ENCODE measurements around the gene HOXD11. TPM values are rescaled to one million over a fixed set of nuclear protein-coding genes. Genes with fewer than 3 reads are reported as not detected.

The HOXD11 gene
- total RNA-seq, 3 donors from 2014 or later = 0.66 TPM; not detected in 2

DNA sequence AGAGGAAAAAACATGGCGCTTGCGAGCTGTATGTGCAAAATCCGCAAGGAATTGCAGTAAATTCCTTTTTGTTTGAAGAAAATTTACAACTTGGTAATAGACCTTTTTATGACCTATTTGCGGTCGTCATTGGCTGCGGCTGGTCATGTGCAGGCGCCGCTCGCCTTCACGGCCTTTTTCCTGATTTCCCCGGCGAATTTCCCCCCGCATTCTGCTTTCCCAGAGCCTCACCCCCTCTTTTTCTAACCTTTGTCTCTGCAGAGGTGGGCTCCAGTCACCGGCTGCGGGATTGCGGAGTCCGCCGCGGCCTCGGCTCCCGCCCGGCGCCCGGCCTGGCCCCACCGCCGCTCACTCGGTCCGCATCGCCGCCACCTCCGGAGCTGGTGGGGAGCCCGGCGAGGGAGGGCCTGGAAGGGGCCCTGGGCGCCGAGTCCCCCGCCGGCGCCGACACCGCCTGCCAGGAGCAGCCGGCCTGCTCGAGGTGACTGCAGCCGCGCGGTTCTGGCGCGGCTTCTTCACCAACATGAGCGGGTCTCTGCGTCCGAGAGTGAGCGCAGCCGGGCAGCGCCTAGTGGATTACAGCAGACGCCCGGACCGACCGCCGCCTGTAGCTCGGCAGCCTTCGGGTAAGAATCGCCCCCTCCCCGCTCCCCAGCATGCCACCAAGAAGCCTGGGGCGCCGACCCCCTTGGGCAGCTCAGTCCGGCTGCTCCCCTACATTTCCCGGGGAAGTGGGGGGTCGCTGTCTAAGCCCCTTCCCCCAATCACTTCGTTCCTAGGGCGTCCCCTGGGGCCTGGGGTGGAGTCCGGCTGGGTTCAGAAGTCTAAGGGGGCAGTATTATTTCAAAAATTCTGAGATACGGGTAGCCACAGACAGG, 29.5 kb downstream of the HOXD11 start:
- intact Hi-C loops (cut with DNase I; ENCODE audit: low total_unique reads) = loop anchor here (5.0 to 10.0 kb wide), 2 partner anchors 501 to 1008 kb away; no protein-coding TSS in a partner anchor
- no peak for TF ChIP-seq POLR2AphosphoS5 (IDR thresholded peaks at IDR 0.05)
- TF ChIP-seq, protein P1, sequence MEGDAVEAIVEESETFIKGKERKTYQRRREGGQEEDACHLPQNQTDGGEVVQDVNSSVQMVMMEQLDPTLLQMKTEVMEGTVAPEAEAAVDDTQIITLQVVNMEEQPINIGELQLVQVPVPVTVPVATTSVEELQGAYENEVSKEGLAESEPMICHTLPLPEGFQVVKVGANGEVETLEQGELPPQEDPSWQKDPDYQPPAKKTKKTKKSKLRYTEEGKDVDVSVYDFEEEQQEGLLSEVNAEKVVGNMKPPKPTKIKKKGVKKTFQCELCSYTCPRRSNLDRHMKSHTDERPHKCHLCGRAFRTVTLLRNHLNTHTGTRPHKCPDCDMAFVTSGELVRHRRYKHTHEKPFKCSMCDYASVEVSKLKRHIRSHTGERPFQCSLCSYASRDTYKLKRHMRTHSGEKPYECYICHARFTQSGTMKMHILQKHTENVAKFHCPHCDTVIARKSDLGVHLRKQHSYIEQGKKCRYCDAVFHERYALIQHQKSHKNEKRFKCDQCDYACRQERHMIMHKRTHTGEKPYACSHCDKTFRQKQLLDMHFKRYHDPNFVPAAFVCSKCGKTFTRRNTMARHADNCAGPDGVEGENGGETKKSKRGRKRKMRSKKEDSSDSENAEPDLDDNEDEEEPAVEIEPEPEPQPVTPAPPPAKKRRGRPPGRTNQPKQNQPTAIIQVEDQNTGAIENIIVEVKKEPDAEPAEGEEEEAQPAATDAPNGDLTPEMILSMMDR (IDR thresholded peaks at IDR 0.05) = no peak
- TF ChIP-seq POLR2A (IDR thresholded peaks at IDR 0.05) = no peak
- Histone ChIP-seq H3K4me1 (peaks cover 0 to 8% of the 10 kb centered on the region in 2 donors), H3K27ac (peak overlapping the region; percentile 84 to 97), H3K27me3 (peaks cover 0 to 88% of the 10 kb centered on the region in 2 donors), H3K4me3 (peak overlapping the region; percentile 52 to 82 (median 71)), H3K36me3 (no peaks in the 10 kb centered on the region), H3K9me3 (no peaks in the 10 kb centered on the region)
- peak in 1 of 2 donors; percentile 47 for DNase-seq (ENCODE audit: low spot score in 2 of 2)

DNA sequence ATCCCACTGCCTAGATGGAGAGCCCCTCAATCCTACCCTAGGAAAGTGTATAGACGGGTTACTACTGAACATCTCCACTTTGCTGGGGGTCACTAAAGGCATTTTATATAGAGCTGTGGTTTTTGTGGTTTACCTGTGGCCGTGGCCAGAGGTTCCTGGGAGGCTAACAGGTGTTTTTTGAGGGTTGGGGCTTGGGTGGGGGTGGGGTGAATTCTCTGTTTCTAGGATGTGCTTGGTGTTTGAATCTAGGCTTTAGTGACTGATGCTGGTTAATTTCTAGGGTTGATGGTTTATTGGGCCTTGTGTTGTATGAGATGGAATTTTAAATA, 30.1 kb downstream of the HOXD11 start:
- TF ChIP-seq POLR2AphosphoS5 (IDR thresholded peaks at IDR 0.05) (no peak), POLR2A (IDR thresholded peaks at IDR 0.05) (no peak)
- TF ChIP-seq, protein P1 (IDR thresholded peaks at IDR 0.05) = no peak
- Histone ChIP-seq H3K4me1 (peaks cover 0 to 8% of the 10 kb centered on the region in 2 donors), H3K27me3 (peaks cover 0 to 82% of the 10 kb centered on the region in 2 donors), H3K36me3 (no peaks in the 10 kb centered on the region), H3K4me3 (peak overlapping the region; percentile 52 to 82 (median 71)), H3K9me3 (no peaks in the 10 kb centered on the region), H3K27ac (peak overlapping the region; percentile 84 to 97)
- intact Hi-C loops (cut with DNase I; ENCODE audit: low total_unique reads) = loop anchor here (5.0 to 10.0 kb wide), 2 partner anchors 500 to 1008 kb away; no protein-coding TSS in a partner anchor
- DNase-seq (ENCODE audit: low spot score in 2 of 2) = no peak

DNA sequence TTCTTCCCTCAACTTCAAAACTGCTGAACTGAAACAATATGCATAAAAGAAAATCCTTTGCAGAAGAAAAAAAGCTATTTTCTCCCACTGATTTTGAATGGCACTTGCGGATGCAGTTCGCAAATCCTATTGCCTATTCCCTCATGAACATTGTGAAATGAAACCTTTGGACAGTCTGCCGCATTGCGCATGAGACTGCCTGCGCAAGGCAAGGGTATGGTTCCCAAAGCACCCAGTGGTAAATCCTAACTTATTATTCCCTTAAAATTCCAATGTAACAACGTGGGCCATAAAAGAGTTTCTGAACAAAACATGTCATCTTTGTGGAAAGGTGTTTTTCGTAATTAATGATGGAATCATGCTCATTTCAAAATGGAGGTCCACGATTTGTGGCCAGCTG, 30.8 kb downstream of the HOXD11 start:
- Histone ChIP-seq H3K27me3 (peaks cover 0 to 82% of the 10 kb centered on the region in 2 donors), H3K9me3 (no peaks in the 10 kb centered on the region)
- DNase-seq (ENCODE audit: low spot score in 2 of 2) = no peak

DNA sequence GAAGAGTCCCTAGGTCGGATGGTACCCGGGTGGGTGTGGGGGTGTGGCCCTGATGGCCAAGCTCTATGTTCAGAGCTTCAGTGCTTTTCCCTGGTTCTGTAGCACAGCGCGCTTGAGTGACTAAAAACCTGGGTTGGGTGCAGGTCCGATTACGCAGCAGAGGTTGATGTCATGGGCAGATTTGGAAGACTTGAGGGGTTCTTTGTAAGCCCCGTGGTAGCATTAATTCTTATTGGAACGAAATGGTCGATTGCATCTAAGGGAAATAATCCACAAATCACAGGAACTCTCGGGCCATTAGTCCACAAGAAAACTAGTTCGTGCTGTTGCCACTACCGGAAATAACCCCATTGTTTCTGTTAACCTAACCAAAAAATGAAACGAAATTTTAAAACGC, 31.4 kb downstream of the HOXD11 start:
- Histone ChIP-seq H3K27ac (peak overlapping the region; percentile 62 to 97), H3K4me1 (peaks cover 0 to 8% of the 10 kb centered on the region in 2 donors), H3K36me3 (no peaks in the 10 kb centered on the region), H3K4me3 (peak overlapping the region; percentile 52 to 82 (median 71)), H3K9me3 (no peaks in the 10 kb centered on the region), H3K27me3 (peaks cover 0 to 83% of the 10 kb centered on the region in 2 donors)
- TF ChIP-seq, protein P1 (IDR thresholded peaks at IDR 0.05) = no peak
- TF ChIP-seq POLR2A (IDR thresholded peaks at IDR 0.05) (no peak), POLR2AphosphoS5 (IDR thresholded peaks at IDR 0.05) (no peak)
- DNase-seq (ENCODE audit: low spot score in 2 of 2) = no peak
- intact Hi-C loops (cut with DNase I; ENCODE audit: low total_unique reads) = loop anchor here (5.0 to 10.0 kb wide), 2 partner anchors 499 to 1006 kb away; no protein-coding TSS in a partner anchor

More for the DNA sequence above, 30.8 kb downstream of the HOXD11 start:
- intact Hi-C loops (cut with DNase I; ENCODE audit: low total_unique reads) = loop anchor here (5.0 to 10.0 kb wide), 2 partner anchors 499 to 1007 kb away; no protein-coding TSS in a partner anchor
- Histone ChIP-seq H3K27ac (peak overlapping the region; percentile 62 to 97), H3K36me3 (no peaks in the 10 kb centered on the region), H3K4me1 (peaks cover 0 to 8% of the 10 kb centered on the region in 2 donors), H3K4me3 (peak overlapping the region; percentile 52 to 82 (median 71))
- peak in 1 of 3 donors; percentile 26 for TF ChIP-seq POLR2AphosphoS5 (IDR thresholded peaks at IDR 0.05)
- TF ChIP-seq, protein P1 (IDR thresholded peaks at IDR 0.05) = no peak

Data from breast epithelium (tissue), 4 donors.